ENCODE results near the gene SLC25A5. TPM values are rescaled to one million over a fixed set of nuclear protein-coding genes. Genes with fewer than 3 reads are reported as not detected.
"Not testable (repeated sequence)": the region's sequence is repeated elsewhere in the genome, so short reads cannot be mapped to it uniquely, and the experiment has no call there.

The SLC25A5 gene
- total RNA-seq: 100 to 1,000 TPM; 619 to 710 (median 671) TPM

DNA sequence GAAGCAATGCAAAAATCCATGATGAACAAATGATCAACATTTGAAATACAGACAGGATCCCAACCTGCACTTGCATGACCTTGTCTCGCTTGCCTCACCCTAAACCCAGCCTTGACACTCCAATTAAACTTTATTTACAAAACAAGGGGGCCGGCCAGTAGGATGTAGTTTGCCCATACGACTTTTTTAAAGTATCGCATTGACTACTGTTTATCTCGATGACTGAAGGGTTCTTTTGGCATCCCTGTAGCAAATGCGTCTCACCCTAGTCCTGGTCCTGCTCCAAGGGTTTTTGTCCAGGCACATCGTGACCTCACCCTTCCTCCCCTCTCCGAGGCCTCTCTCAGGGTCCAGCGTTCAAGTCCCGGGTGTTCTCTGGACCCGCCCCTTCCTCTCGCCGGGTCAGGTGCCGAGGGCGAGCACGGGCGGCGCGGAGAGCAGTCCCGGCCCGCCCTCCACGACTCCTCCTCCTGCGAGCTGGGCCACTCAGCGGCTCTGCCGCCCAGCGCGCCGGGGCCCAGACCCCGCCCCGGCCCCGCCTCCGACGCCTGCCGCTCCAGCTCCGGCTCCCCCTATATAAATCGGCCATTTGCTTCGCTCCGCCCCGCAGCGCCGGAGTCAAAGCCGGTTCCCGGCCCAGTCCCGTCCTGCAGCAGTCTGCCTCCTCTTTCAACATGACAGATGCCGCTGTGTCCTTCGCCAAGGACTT is at the start of gene SLC25A5:
TSS of gene SLC25A5 (plus strand) at position 603 of the 709 bp plus-strand sequence. CDS start at position 675, 72 bp downstream.
- no peaks in the 10 kb centered on the region for H3K9me3 Mint-ChIP-seq
- H3K27me3 Mint-ChIP-seq (ENCODE audit: low read depth): no peaks in the 10 kb centered on the region
- peaks cover 3% of the 10 kb centered on the region for H3K4me1 Mint-ChIP-seq (ENCODE audit: low read depth)
- H3K4me3 Mint-ChIP-seq: peak within 1 kb of the TSS; percentile 91
- H3K36me3 Mint-ChIP-seq (ENCODE audit: insufficient read depth): peaks cover 13% of the 10 kb centered on the region
- DNase-seq: peak; percentile 77
- peak; percentile 90 to 95 for ATAC-seq

DNA sequence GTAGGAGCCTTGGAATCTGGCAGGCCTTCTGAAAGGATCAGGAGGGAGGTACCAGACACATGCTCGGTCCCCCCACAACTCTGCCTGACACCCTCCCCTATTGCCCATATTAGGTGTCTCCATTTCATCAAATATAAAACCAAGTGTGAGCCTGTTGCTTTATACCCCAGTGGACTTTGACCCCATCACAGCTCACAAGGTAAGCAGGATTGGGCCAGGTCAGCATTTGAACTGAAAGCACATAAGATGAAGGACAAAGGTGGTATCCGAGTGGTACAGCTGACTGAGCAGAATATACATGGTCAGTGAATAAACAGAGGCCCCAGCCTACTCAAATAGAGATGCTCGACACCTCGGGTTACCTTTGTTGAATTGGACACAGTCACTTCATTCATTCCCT is 49.1 kb upstream of the SLC25A5 start:
- Mint-ChIP-seq H3K36me3 (ENCODE audit: insufficient read depth) (peaks cover 4% of the 10 kb centered on the region), H3K4me1 (ENCODE audit: low read depth) (no peaks in the 10 kb centered on the region), H3K27me3 (ENCODE audit: low read depth) (no peaks in the 10 kb centered on the region), H3K9me3 (no peaks in the 10 kb centered on the region), H3K4me3 (no peak overlapping the region)
- ATAC-seq (no peak), DNase-seq (no peak)

DNA sequence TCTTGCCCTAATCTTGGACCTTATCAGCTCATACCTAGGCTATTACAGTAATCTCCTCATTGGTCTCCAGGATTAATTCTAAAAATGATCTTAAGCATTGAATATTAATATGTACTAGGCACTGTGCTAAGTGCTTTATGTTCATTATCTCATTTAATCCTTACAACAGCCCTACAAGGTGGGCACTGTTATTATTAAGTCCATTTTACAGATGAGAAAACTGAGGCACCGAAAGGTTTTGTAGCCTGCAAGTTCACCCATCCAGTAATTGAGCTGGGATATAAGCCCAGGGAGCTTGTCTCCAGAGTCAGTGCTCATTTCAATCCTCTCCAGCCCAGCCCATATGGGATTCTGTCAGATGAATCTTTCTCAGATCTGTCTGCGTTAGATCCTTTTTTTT is 48.3 kb upstream of the SLC25A5 start:
- no peaks in the 10 kb centered on the region for H3K27me3 Mint-ChIP-seq (ENCODE audit: low read depth)
- no peak overlapping the region for H3K4me3 Mint-ChIP-seq
- DNase-seq: no peak
- H3K4me1 Mint-ChIP-seq (ENCODE audit: low read depth): no peaks in the 10 kb centered on the region
- ATAC-seq: no peak
- no peaks in the 10 kb centered on the region for H3K9me3 Mint-ChIP-seq
- peaks cover 4% of the 10 kb centered on the region for H3K36me3 Mint-ChIP-seq (ENCODE audit: insufficient read depth)

DNA sequence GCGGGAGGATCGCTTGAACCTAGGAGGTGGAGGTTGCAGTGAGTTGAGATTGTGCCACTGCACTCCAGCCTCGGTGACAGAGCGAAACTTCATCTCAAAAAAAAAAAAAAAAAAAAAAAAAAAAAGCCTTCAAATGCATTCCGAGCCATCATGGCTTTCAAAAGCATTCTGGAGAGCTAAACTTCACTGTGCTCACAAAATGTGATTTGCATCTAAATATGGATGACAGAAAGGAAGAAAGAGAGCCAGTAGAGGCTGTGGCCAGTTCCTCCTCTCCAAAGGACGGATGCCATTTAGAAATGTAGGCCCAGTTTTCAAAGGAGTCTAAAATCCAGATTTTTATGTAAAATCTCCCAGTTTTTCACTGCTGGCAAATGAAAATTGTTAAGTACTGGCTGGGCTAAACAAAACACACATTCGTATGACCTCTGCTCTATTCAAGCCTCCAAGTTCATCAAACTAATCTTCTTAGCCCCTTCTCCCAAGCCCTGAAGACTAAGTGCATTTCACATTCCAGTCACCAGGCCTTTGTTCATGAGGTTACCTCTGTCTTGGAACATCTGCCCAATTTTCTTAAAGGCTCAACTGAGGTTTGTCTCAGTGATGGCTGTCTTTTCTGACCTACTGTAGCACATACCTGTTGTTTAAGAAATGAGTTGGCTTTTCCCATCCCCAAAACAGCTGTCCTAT is 47.1 kb upstream of the SLC25A5 start:
- H3K27me3 Mint-ChIP-seq (ENCODE audit: low read depth): no peaks in the 10 kb centered on the region
- H3K4me1 Mint-ChIP-seq (ENCODE audit: low read depth): no peaks in the 10 kb centered on the region
- no peaks in the 10 kb centered on the region for H3K9me3 Mint-ChIP-seq
- DNase-seq: no peak
- no peak overlapping the region for H3K4me3 Mint-ChIP-seq
- ATAC-seq: no peak
- peaks cover 4% of the 10 kb centered on the region for H3K36me3 Mint-ChIP-seq (ENCODE audit: insufficient read depth)

DNA sequence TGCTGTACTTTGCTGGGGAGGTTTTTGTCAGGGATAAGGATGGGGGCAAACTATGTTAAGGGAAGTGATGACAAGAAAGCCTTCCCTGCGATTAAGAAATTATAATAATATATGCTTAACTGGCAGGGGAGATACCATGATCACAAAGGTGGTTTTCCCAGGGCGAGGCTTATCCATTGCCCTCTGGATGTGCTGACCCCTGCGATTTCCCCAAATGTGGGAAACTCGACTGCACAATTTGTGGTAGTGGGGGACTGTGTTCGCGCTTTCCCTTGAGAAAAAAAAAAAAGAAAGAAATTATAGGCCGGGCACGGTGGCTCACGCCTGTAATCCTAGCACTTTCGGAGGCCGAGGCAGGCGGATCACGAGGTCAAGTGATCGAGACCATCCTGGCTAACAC is 44.6 kb upstream of the SLC25A5 start:
- Mint-ChIP-seq H3K4me3 (no peak overlapping the region), H3K27me3 (ENCODE audit: low read depth) (no peaks in the 10 kb centered on the region)
- DNase-seq: peak; percentile 12

DNA sequence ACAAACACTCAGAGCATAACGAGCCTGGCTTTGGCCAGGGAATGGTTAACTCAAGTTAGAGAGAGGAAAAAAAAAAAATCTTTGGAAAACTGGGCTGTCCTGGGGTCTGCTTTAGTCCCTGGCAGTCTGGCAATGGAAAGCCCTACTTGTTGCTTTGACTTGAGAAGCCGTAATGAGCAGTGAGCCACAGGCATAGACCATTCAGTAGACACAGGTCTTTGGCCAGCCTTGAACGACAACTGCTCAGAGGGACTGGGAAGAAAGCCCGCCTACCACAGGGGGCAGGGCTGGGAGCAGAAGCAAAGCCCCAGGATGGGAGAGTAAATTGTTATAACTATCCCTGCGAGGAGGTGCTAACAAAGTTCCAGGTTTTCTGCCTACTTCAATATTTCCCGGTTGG is 43.2 kb upstream of the SLC25A5 start:
- DNase-seq (no peak), ATAC-seq (no peak)
- Mint-ChIP-seq H3K9me3 (no peaks in the 10 kb centered on the region), H3K4me3 (no peak overlapping the region), H3K36me3 (ENCODE audit: insufficient read depth) (peaks cover 4% of the 10 kb centered on the region), H3K27me3 (ENCODE audit: low read depth) (no peaks in the 10 kb centered on the region), H3K4me1 (ENCODE audit: low read depth) (peaks cover 10% of the 10 kb centered on the region)

More for the DNA sequence above, 44.6 kb upstream of the SLC25A5 start:
- H3K4me1 Mint-ChIP-seq (ENCODE audit: low read depth): peaks cover 10% of the 10 kb centered on the region
- no peaks in the 10 kb centered on the region for H3K9me3 Mint-ChIP-seq
- no peak for ATAC-seq
- H3K36me3 Mint-ChIP-seq (ENCODE audit: insufficient read depth): peaks cover 4% of the 10 kb centered on the region

DNA sequence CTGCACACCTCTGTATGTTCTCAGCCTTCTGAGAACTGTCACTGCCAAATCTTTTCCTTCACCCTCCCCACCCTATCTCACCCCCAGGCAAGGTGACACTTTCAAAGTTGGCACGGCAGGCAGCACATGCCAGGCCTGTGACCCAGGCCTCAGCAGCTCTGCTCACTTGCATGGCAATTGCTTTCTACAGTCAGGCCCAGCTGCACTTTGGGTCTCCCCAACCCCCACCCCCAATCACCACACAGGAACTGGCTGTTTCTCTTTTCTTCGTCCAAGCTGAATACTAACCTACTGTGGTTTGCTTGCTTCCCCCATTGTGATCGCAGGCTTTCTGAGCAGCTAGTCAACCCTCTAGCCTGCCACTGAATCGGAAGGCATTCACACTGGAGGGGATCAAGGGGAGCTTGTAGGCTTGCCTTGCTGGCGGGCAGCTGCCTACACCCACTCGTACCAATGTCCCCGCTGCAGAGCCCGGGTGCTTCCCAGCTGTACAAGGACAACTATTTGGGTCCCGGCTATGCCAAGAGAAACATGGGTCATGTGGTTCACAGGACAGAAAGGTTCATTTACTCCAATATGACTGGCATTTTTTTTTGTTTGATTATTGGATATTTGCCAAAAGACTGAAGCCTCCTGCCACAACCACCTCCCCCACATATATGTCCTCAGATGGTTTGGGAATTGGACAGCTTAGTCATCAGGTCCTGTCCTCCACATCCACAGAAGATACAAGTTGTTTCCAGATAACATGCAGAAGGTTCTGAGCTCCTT is 41.0 kb upstream of the SLC25A5 start:
- H3K4me3 Mint-ChIP-seq: no peak overlapping the region
- peaks cover 10% of the 10 kb centered on the region for H3K4me1 Mint-ChIP-seq (ENCODE audit: low read depth)
- peak in 1 of 2 donors; percentile 14 for ATAC-seq
- no peak for DNase-seq
- H3K36me3 Mint-ChIP-seq (ENCODE audit: insufficient read depth): peaks cover 3% of the 10 kb centered on the region
- no peaks in the 10 kb centered on the region for H3K9me3 Mint-ChIP-seq
- H3K27me3 Mint-ChIP-seq (ENCODE audit: low read depth): no peaks in the 10 kb centered on the region

DNA sequence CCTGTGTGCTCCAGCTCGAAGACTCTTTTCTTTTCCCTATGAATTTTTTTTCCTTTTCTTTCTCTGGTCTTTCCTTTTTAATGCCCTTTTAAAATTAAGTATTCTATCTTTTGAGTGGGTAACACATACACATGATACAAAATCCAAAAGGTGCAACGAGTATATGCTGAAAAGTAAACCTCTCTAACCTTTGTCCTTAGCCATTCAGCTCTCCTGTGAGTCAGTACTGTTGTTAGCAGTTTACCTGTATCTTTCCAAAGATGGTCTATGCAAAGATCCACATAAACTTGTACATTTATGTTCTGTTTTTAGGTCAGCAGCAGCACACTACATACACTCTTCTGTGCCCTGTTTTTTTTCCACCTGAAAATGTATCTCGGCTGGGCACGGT is 40.5 kb upstream of the SLC25A5 start:
- ATAC-seq (no peak), DNase-seq (no peak)
- Mint-ChIP-seq H3K27me3 (ENCODE audit: low read depth) (no peaks in the 10 kb centered on the region), H3K4me3 (no peak overlapping the region), H3K4me1 (ENCODE audit: low read depth) (peaks cover 10% of the 10 kb centered on the region), H3K36me3 (ENCODE audit: insufficient read depth) (no peaks in the 10 kb centered on the region), H3K9me3 (no peaks in the 10 kb centered on the region)

DNA sequence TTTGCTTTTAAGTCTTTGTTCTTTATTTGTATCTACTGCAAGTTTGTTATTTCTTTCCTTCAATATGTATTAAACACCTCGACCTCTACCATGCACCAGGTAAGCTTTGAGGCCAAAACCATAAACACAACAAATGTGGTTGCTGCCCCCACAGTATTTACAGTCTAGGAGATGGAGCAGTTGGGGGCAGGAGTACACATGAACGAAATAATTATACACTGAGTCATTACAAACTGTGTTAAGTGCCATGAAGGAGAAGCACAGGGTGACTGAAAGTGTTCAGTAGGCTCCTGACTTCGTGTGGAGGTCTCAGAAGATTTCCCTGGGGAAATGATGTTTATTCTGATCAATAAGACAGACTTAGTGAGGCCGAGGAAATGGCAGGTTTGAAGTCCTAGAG is 38.8 kb upstream of the SLC25A5 start:
- ATAC-seq: no peak
- Mint-ChIP-seq H3K4me1 (ENCODE audit: low read depth) (peaks cover 10% of the 10 kb centered on the region), H3K4me3 (no peak overlapping the region), H3K36me3 (ENCODE audit: insufficient read depth) (peaks cover 6% of the 10 kb centered on the region), H3K27me3 (ENCODE audit: low read depth) (no peaks in the 10 kb centered on the region), H3K9me3 (no peaks in the 10 kb centered on the region)
- no peak for DNase-seq

DNA sequence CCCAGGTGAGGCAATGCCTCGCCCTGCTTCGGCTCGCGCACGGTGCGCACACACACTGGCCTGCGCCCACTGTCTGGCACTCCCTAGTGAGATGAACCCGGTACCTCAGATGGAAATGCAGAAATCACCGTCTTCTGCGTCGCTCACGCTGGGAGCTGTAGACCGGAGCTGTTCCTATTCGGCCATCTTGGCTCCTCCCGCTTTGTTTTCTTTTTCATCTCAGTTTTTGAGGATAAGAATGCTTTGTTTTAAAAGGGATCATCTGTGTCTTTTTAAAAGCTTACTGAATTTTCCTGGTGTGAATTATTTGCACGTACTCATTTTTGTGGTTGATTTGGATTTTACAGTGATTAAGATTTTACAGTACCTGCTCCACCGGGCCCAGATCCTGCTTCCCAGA is 26.9 kb upstream of the SLC25A5 start:
- H3K4me1 Mint-ChIP-seq (ENCODE audit: low read depth); H3K36me3 Mint-ChIP-seq (ENCODE audit: insufficient read depth); DNase-seq; H3K9me3 Mint-ChIP-seq; H3K4me3 Mint-ChIP-seq; ATAC-seq; H3K27me3 Mint-ChIP-seq (ENCODE audit: low read depth): not testable (repeated sequence)

DNA sequence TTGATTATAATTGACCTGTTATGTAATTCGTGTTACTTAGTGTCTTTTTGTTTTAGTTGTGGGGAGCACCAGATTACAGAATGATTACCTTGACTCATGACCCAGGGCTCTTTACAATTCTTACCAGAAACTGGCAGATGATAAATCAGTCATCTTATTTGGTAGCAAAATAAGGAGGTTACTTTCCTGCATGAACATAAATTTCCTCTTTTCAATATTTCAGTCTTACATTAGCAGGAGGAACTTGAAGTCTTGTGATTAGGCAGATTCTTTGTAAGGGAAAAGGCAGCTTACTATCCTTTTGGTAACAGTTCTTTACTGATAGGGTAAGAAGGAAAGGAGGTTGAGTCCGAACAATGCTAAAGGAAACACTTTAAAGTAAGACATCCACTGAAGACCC is 26.0 kb upstream of the SLC25A5 start:
- H3K4me3 Mint-ChIP-seq: no peak overlapping the region
- H3K4me1 Mint-ChIP-seq (ENCODE audit: low read depth): no peaks in the 10 kb centered on the region
- DNase-seq (no peak), ATAC-seq (no peak)
- H3K36me3 Mint-ChIP-seq (ENCODE audit: insufficient read depth): peaks cover 1% of the 10 kb centered on the region
- no peaks in the 10 kb centered on the region for H3K27me3 Mint-ChIP-seq (ENCODE audit: low read depth)
- H3K9me3 Mint-ChIP-seq: no peaks in the 10 kb centered on the region

DNA sequence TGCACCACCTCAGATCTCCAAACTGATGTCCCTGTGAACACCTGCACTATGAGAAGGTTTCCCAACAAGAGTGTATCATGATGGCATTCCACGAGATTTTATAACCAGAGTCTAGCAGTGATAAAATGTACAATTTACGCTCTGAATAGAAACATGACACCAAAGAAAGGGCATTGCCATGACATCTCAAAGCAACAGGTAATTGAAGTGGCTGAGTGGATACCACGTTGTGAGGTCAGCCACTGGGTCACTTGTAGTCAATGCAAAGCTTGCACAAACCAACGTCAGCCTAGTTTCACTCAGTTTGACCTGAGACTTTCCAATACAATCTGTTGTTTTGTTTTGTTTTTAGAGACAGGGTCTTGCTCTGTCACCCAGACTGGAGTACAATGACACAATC is 15.0 kb upstream of the SLC25A5 start:
- Mint-ChIP-seq H3K9me3 (no peaks in the 10 kb centered on the region), H3K27me3 (ENCODE audit: low read depth) (no peaks in the 10 kb centered on the region), H3K36me3 (ENCODE audit: insufficient read depth) (peaks cover 3% of the 10 kb centered on the region), H3K4me1 (ENCODE audit: low read depth) (no peaks in the 10 kb centered on the region), H3K4me3 (no peak overlapping the region)
- ATAC-seq: no peak
- no peak for DNase-seq

DNA sequence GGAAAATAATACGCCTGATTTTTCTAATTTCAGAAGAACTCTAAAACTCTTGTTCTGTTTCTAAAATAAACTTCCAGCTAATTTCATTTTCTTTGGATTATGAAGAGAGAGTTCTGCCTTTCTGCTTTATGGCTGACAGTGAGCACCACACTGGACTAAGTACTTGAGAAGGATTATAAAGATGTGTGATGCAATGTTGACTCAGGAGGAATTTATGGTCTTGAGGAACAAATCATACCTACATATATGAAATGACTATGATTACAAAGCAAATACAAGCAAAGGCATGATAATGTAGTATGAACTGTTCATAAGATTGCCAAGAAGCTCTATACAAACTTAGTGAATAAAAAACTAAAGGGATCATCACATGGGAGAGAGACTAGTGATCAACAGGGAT is 13.0 kb upstream of the SLC25A5 start:
- H3K27me3 Mint-ChIP-seq (ENCODE audit: low read depth): no peaks in the 10 kb centered on the region
- no peak overlapping the region for H3K4me3 Mint-ChIP-seq
- H3K36me3 Mint-ChIP-seq (ENCODE audit: insufficient read depth): peaks cover 3% of the 10 kb centered on the region
- DNase-seq: no peak
- H3K4me1 Mint-ChIP-seq (ENCODE audit: low read depth): no peaks in the 10 kb centered on the region
- no peak for ATAC-seq
- no peaks in the 10 kb centered on the region for H3K9me3 Mint-ChIP-seq

DNA sequence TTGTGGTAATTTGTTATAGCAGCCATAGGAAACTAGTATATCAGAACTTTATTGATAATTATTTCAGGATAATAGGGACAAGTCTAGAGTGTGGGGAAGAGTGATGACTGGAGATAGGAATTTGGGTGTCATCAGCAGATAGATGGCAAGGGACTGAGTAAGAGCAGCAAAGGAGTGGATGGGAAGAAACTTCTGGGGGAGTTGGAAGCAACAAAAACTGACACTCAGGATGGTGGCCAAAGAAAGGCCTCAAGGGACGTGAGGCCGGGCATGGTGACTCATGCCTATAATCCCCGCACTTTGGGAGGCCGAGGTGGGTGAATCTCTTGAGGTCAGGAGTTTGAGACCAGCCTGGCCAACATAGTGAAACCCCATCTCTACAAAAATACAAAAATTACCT is 9.1 kb upstream of the SLC25A5 start:
- Mint-ChIP-seq H3K4me3 (no peak overlapping the region), H3K27me3 (ENCODE audit: low read depth) (no peaks in the 10 kb centered on the region), H3K4me1 (ENCODE audit: low read depth) (no peaks in the 10 kb centered on the region), H3K36me3 (ENCODE audit: insufficient read depth) (peaks cover 2% of the 10 kb centered on the region), H3K9me3 (no peaks in the 10 kb centered on the region)
- DNase-seq (no peak), ATAC-seq (no peak)

Data from activated T-cell treated with anti-CD3 and anti-CD28 coated beads, Interleukin-2, amount 50 U/mL, for 4 hours (primary cell).